Prostate gland (tissue), 2 donors: ENCODE data around the gene OR52R1.

Experiments used
- CTCF ChIP-seq, 4 experiments: fragments of 200-600 bp in 2 of 4; fragments of 450-650 bp in 2 of 4; sonication (generic) in 2 of 4; IDR thresholded peaks; 1 replicate in 3 of 4; 2 replicates in 1 of 4; pipeline ENCODE4 v1.5.1; 2016 to 2019; ENCODE audit warnings: antibody characterized with exemption in 4 of 4, mild to moderate bottlenecking in 2 of 4, moderate library complexity in 2 of 4
- POLR2A ChIP-seq: fragments of 450-650 bp; IDR thresholded peaks from one replicate; pipeline ENCODE4 v1.6.1; 2016; ENCODE audit warnings: antibody characterized with exemption, mild to moderate bottlenecking

DNA sequence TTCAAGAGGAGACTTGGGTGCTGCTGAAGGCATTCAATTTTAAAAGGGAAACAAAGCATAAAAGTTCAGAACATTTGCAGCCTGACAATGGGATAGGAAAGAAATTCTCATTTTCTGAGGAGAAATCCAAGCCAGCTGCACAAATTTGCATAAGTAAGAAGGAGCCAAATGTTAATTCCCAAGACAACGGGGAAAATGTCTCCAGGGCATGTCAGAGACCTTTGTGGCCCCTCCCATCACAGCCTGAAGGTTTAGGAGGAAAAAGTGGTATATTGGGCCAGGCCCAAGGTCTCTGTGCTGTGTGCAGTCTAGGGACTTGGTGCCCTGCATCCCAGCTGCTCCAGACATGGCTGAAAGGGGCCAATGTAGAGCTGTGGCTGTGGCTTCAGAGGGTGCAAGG lies 21.7 kb downstream of the OR52R1 start:
- TF ChIP-seq CTCF (IDR thresholded peaks at IDR 0.05) (no peak), POLR2A (no peak)
